WTC11 (cell line): ENCODE results near the gene CCAR1. TPM values are rescaled to one million over a fixed set of nuclear protein-coding genes. Genes with fewer than 3 reads are reported as not detected.

Experiments
- ATF2 ChIP-seq: sonication (generic); formaldehyde crosslinking; IDR thresholded peaks from 2 replicates; pipeline ENCODE4 v1.8.1; 2022; ENCODE audit warnings: low read depth, missing genetic modification reagents, borderline replicate concordance
- CBFB ChIP-seq: sonication (generic); formaldehyde crosslinking; IDR thresholded peaks from 2 replicates; pipeline ENCODE4 v1.8.1; 2022; ENCODE audit warnings: mild to moderate bottlenecking, low read depth, missing genetic modification reagents
- CTCF ChIP-seq: fragments of 200-600 bp; IDR thresholded peaks from 2 replicates; pipeline ENCODE4 v1.8.0; 2022; ENCODE audit warnings: antibody characterized with exemption
- E2F4 ChIP-seq: sonication (generic); formaldehyde crosslinking; IDR thresholded peaks from 2 replicates; pipeline ENCODE4 v1.8.1; 2022; ENCODE audit warnings: low read depth, mild to moderate bottlenecking, moderate library complexity, missing genetic modification reagents, borderline replicate concordance
- ELF4 ChIP-seq: sonication (generic); formaldehyde crosslinking; IDR thresholded peaks from 2 replicates; pipeline ENCODE4 v1.8.1; 2022; ENCODE audit warnings: low read depth, mild to moderate bottlenecking, moderate library complexity, missing genetic modification reagents
- EMX1 ChIP-seq: fragments of 250-450 bp; sonication (Bioruptor Pico); IDR thresholded peaks from 2 replicates; pipeline ENCODE4 v1.8.0; 2021; ENCODE audit warnings: mild to moderate bottlenecking
- ERG ChIP-seq: fragments of 250-450 bp; sonication (Bioruptor Pico); IDR thresholded peaks from 2 replicates; pipeline ENCODE4 v1.8.0; 2021; ENCODE audit warnings: mild to moderate bottlenecking
- ESRRA ChIP-seq: sonication (generic); formaldehyde crosslinking; IDR thresholded peaks from 2 replicates; pipeline ENCODE4 v1.8.1; 2022; ENCODE audit warnings: mild to moderate bottlenecking, missing genetic modification reagents, borderline replicate concordance
- FOXP4 ChIP-seq: sonication (generic); formaldehyde crosslinking; IDR thresholded peaks from 2 replicates; pipeline ENCODE4 v1.8.0; 2022; ENCODE audit warnings: mild to moderate bottlenecking, missing genetic modification reagents
- GTF2I ChIP-seq: fragments of 250-450 bp; sonication (Bioruptor Pico); conservative IDR thresholded peaks from 2 replicates; pipeline ENCODE4 v1.4.0; 2021; ENCODE audit warnings: mild to moderate bottlenecking
- IRF1 ChIP-seq: sonication (generic); formaldehyde crosslinking; IDR thresholded peaks from 2 replicates; pipeline ENCODE4 v1.8.0; 2023; ENCODE audit warnings: missing genetic modification reagents
- JUN ChIP-seq: sonication (generic); formaldehyde crosslinking; IDR thresholded peaks from 2 replicates; pipeline ENCODE4 v1.8.0; 2023; ENCODE audit warnings: mild to moderate bottlenecking, missing genetic modification reagents
- NFATC4 ChIP-seq: fragments of 250-450 bp; sonication (Bioruptor Pico); IDR thresholded peaks from 2 replicates; pipeline ENCODE4 v1.9.0; 2021; ENCODE audit warnings: mild to moderate bottlenecking
- NR2C2 ChIP-seq: sonication (generic); formaldehyde crosslinking; IDR thresholded peaks from 2 replicates; pipeline ENCODE4 v1.8.0; 2022; ENCODE audit warnings: mild to moderate bottlenecking, missing genetic modification reagents
- PRDM15 ChIP-seq: sonication (generic); formaldehyde crosslinking; IDR thresholded peaks from 2 replicates; pipeline ENCODE4 v1.8.0; 2022; ENCODE audit warnings: missing genetic modification reagents
- RELA ChIP-seq: sonication (generic); formaldehyde crosslinking; IDR thresholded peaks from 2 replicates; pipeline ENCODE4 v1.8.1; 2022; ENCODE audit warnings: missing genetic modification reagents, mild to moderate bottlenecking, borderline replicate concordance
- SMAD4 ChIP-seq: sonication (generic); formaldehyde crosslinking; IDR thresholded peaks from 2 replicates; pipeline ENCODE4 v1.8.0; 2022; ENCODE audit warnings: mild to moderate bottlenecking, missing genetic modification reagents
- SOX15 ChIP-seq: fragments of 250-450 bp; sonication (Bioruptor Pico); IDR thresholded peaks from 2 replicates; pipeline ENCODE4 v1.9.0; 2021; ENCODE audit warnings: mild to moderate bottlenecking
- SP1 ChIP-seq: sonication (generic); formaldehyde crosslinking; conservative IDR thresholded peaks from 2 replicates; pipeline ENCODE4 v1.8.1; 2022; ENCODE audit warnings: missing genetic modification reagents
- USF1 ChIP-seq: sonication (generic); formaldehyde crosslinking; IDR thresholded peaks from 2 replicates; pipeline ENCODE4 v1.8.0; 2022; ENCODE audit warnings: mild to moderate bottlenecking, missing genetic modification reagents
- ZMAT4 ChIP-seq: fragments of 250-450 bp; sonication (Bioruptor Pico); IDR thresholded peaks from 2 replicates; pipeline ENCODE4 v1.9.0; 2021; ENCODE audit warnings: mild to moderate bottlenecking
- ZNF219 ChIP-seq: sonication (generic); formaldehyde crosslinking; IDR thresholded peaks from 2 replicates; pipeline ENCODE4 v1.8.0; 2023; ENCODE audit warnings: missing genetic modification reagents, mild to moderate bottlenecking, borderline replicate concordance
- ZNF512 ChIP-seq: sonication (generic); formaldehyde crosslinking; IDR thresholded peaks from 2 replicates; pipeline ENCODE4 v1.8.1; 2022; ENCODE audit warnings: missing genetic modification reagents, borderline replicate concordance
- total RNA-seq: library from RNA; stranded (reverse); gene quantifications from 3 replicates; pipeline ENCODE4 v1.2.3, GENCODE V29; 2021

The CCAR1 gene
- total RNA-seq, 1 experiment from 2014 or later, result 95.4 TPM

GRCh38 chr10:68720793-68721672 lies at the start of gene CCAR1 (continued):
- TF ChIP-seq NR2C2 (CRISPR knock-in tag), result no peak
- TF ChIP-seq SMAD4 (CRISPR knock-in tag), result peak; percentile 80
- 0 out of 2 replicates have a peak, but pooled peaks have one; percentile 17 for TF ChIP-seq NFATC4 (CRISPR knock-in tag)
- 0 out of 2 replicates have a peak, but pooled peaks have one; percentile 73 for TF ChIP-seq ERG (CRISPR knock-in tag)
- TF ChIP-seq ZMAT4 (CRISPR knock-in tag), result no peak
- no peak for TF ChIP-seq E2F4 (CRISPR knock-in tag)
- peak; percentile 86 for TF ChIP-seq JUN (CRISPR knock-in tag)
- TF ChIP-seq USF1, result peak; percentile 89
- TF ChIP-seq RELA (CRISPR knock-in tag), result no peak
- TF ChIP-seq SP1, result no peak
- TF ChIP-seq CTCF, result no peak
- no peak for TF ChIP-seq FOXP4 (CRISPR knock-in tag)
- TF ChIP-seq SOX15 (CRISPR knock-in tag), result no peak
- no peak for TF ChIP-seq CBFB (CRISPR knock-in tag)
- TF ChIP-seq ATF2 (CRISPR knock-in tag), result no peak
- 0 out of 2 replicates have a peak, but pooled peaks have one; percentile 27 for TF ChIP-seq EMX1
- no peak for TF ChIP-seq GTF2I
- no peak for TF ChIP-seq ESRRA (CRISPR knock-in tag)
- no peak for TF ChIP-seq ELF4 (CRISPR knock-in tag)
- peak; percentile 78; the same call in 1 of the 2 replicates for TF ChIP-seq ZNF219 (CRISPR knock-in tag)
- TF ChIP-seq PRDM15, result no peak
- no peak for TF ChIP-seq ZNF512 (CRISPR knock-in tag)
- TF ChIP-seq IRF1 (CRISPR knock-in tag), result peak; percentile 59; the same call in 1 of the 2 replicates
